ENCODE results near the gene ATP6V1D.
"Not testable (repeated sequence)": the region's sequence is repeated elsewhere in the genome, so short reads cannot be mapped to it uniquely, and the experiment has no call there.

The ATP6V1D gene

GRCh38 chr14:67365476-67365875 is 5.9 kb upstream of the ATP6V1D start:
- no peak for DNase-seq

- no peak for DNase-seq
Measured at GRCh38 chr14:67360470-67361206, 1.0 kb upstream of the ATP6V1D start.

GRCh38 chr14:67358924-67359774 is 455 bp downstream of the ATP6V1D start:
- DNase-seq: no peak

GRCh38 chr14:67357969-67358354 is 1.6 kb downstream of the ATP6V1D start:
- DNase-seq: no peak

GRCh38 chr14:67357186-67357968 is 2.2 kb downstream of the ATP6V1D start:
- no peak for DNase-seq

- DNase-seq: no peak
Measured at GRCh38 chr14:67352055-67352454, 7.5 kb downstream of the ATP6V1D start.

GRCh38 chr14:67345583-67345982 is 14.0 kb downstream of the ATP6V1D start:
- no peak for DNase-seq

GRCh38 chr14:67343601-67344230 is 15.9 kb downstream of the ATP6V1D start:
- DNase-seq: no peak

GRCh38 chr14:67341231-67341630 is 18.4 kb downstream of the ATP6V1D start:
- DNase-seq: not testable (repeated sequence)

GRCh38 chr14:67335781-67336180 is 23.8 kb downstream of the ATP6V1D start:
- DNase-seq: no peak

GRCh38 chr14:67332468-67332867 is 27.1 kb downstream of the ATP6V1D start:
- DNase-seq: no peak

GRCh38 chr14:67331368-67332125 is 28.1 kb downstream of the ATP6V1D start:
- no peak for DNase-seq

GRCh38 chr14:67329666-67330065 is 29.9 kb downstream of the ATP6V1D start:
- DNase-seq: not testable (repeated sequence)

- no peak for DNase-seq
Measured at GRCh38 chr14:67319142-67319541, 40.5 kb downstream of the ATP6V1D start.

GRCh38 chr14:67317822-67318221 is 41.8 kb downstream of the ATP6V1D start:
- DNase-seq: no peak

- no peak for DNase-seq
Measured at GRCh38 chr14:67313153-67313552, 46.5 kb downstream of the ATP6V1D start.

- no peak for DNase-seq
Measured at GRCh38 chr14:67311868-67312267, 47.7 kb downstream of the ATP6V1D start.
